ENCODE measurements around the gene MYOT.

GRCh38 chr5:137871571-137871970 lies 3.9 kb downstream of the MYOT start:
- TF ChIP-seq CTCF (IDR thresholded peaks at IDR 0.05), result no peak
- TF ChIP-seq EP300 (IDR thresholded peaks at IDR 0.05), result no peak
- no peak for TF ChIP-seq POLR2A (IDR thresholded peaks at IDR 0.05)
